ENCODE measurements around the gene UBTF.

GRCh38 chr17:44170135-44170498 is 49.4 kb downstream of the UBTF start:
- no peak for TF ChIP-seq CTCF (conservative IDR thresholded peaks at IDR 0.05; ENCODE audit: low read depth, low read length)
- no peak for TF ChIP-seq EZH2 (IDR thresholded peaks at IDR 0.05; ENCODE audit: borderline replicate concordance, low read depth, low read length, poor library complexity, severe bottlenecking)

All from A673 (cell line).